OCI-LY7 (cell line): Measurements from ENCODE around the gene DYNLT4. TPM values are rescaled to one million over a fixed set of nuclear protein-coding genes. Genes with fewer than 3 reads are reported as not detected.
"Not testable (repeated sequence)": the region's sequence is repeated elsewhere in the genome, so short reads cannot be mapped to it uniquely, and the experiment has no call there.

ENCODE experiments used
- BruUV-seq: library from RNA; stranded (reverse); fragments of 400-500 nt; replicated peaks from 2 replicates; lab custom pipeline; 2021; lab: Mats Ljungman, UMichigan
- CTCF ChIA-PET: fragments of 300-600 bp; sonication (Branson Sonifier 250); formaldehyde crosslinking; loops from one replicate; lab custom pipeline; 2022; ENCODE audit warnings: antibody characterized with exemption; ENCODE audit not compliant: unreplicated experiment; lab: Charles Lee
- POLR2A ChIA-PET: fragments of 300-600 bp; sonication (Branson Sonifier 250); formaldehyde crosslinking; loops from one replicate; lab custom pipeline; 2022; ENCODE audit warnings: antibody characterized with exemption; lab: Charles Lee
- DNase-seq: peaks from one replicate; pipeline ENCODE4 v3.0.0-alpha.2; 2015; ENCODE audit warnings: low spot score
- H2AFZ ChIP-seq: fragments of 200-600 bp; sonication (generic), shearing (Covaris generic); 2 replicates; pipeline ENCODE4 v1.6.1; 2014; ENCODE audit warnings: mild to moderate bottlenecking, antibody characterized with exemption, low read length, moderate library complexity
- H3K27ac ChIP-seq: fragments of 200-600 bp; sonication (generic); 2 replicates; pipeline ENCODE4 v1.5.1; 2014; ENCODE audit warnings: mixed run types, low read depth, mild to moderate bottlenecking, moderate library complexity, low read length, inconsistent platforms; ENCODE audit not compliant: poor library complexity, severe bottlenecking
- H3K36me3 ChIP-seq: fragments of 200-600 bp; sonication (generic); 2 replicates; pipeline ENCODE4 v1.6.1; 2014; ENCODE audit warnings: mild to moderate bottlenecking, antibody characterized with exemption, low read length, moderate library complexity, mixed read lengths; ENCODE audit not compliant: insufficient read depth
- H3K4me1 ChIP-seq: fragments of 200-600 bp; sonication (generic); 2 replicates; pipeline ENCODE4 v1.5.1; 2014; ENCODE audit warnings: mild to moderate bottlenecking, low read length; ENCODE audit not compliant: insufficient read depth, poor library complexity, severe bottlenecking
- H3K4me2 ChIP-seq: fragments of 200-600 bp; sonication (generic); 2 replicates; pipeline ENCODE4 v1.6.1; 2014; ENCODE audit warnings: mild to moderate bottlenecking, low read length
- H3K4me3 ChIP-seq: fragments of 200-600 bp; sonication (generic); 2 replicates; pipeline ENCODE4 v1.5.1; 2014; ENCODE audit warnings: mild to moderate bottlenecking, low read depth, low read length; ENCODE audit not compliant: poor library complexity, severe bottlenecking
- H3K79me2 ChIP-seq: fragments of 200-600 bp; sonication (generic); 2 replicates; pipeline ENCODE4 v1.6.1; 2016; ENCODE audit warnings: low read depth, mild to moderate bottlenecking, low read length, moderate library complexity, mixed read lengths; ENCODE audit not compliant: insufficient read depth
- H3K9me2 ChIP-seq: fragments of 200-600 bp; sonication (generic); 2 replicates; pipeline ENCODE4 v1.6.1; 2016; ENCODE audit warnings: mild to moderate bottlenecking, low read length, mixed read lengths; ENCODE audit not compliant: insufficient read depth
- H3K9me3 ChIP-seq: fragments of 200-600 bp; sonication (generic); 2 replicates; pipeline ENCODE4 v1.6.1; 2014; ENCODE audit warnings: mild to moderate bottlenecking, mixed run types, low read length, mixed read lengths
- H4K20me1 ChIP-seq: fragments of 200-600 bp; sonication (generic); 2 replicates; pipeline ENCODE4 v1.6.1; 2014; ENCODE audit warnings: mild to moderate bottlenecking, antibody characterized with exemption, low read length, moderate library complexity, mixed read lengths; ENCODE audit not compliant: insufficient read depth
- EZH2phosphoT487 ChIP-seq: fragments of 200-600 bp; sonication (generic); IDR thresholded peaks from 2 replicates; pipeline ENCODE4 v1.6.1; 2018; ENCODE audit warnings: low read depth, borderline replicate concordance, mild to moderate bottlenecking, mixed run types, antibody characterized with exemption, low read length, moderate library complexity, mixed read lengths
- intact Hi-C: fragments of 100-400 bp; cut with micrococcal nuclease; formaldehyde crosslinking; loops from one replicate; pipeline ENCODE4 v1.10.0; 2022; ENCODE audit not compliant: unreplicated experiment
- total RNA-seq, 2 experiments: library from RNA; depleted of rRNA in 1 of 2; stranded (reverse); fragments of >200 nt in 1 of 2; shearing (Covaris generic) in 1 of 2; gene quantifications; 2 replicates each; pipeline ENCODE4 v1.2.3, GENCODE V29; 2014 to 2022
- TF ChIP-seq, protein P1 (sequence below): fragments of 200-600 bp; sonication (generic); conservative IDR thresholded peaks from 2 replicates; pipeline ENCODE4 v1.5.1; 2014; ENCODE audit warnings: mild to moderate bottlenecking, antibody characterized with exemption, low read length, moderate library complexity, mixed read lengths

The DYNLT4 gene
- total RNA-seq, 2 experiments from 2014 or later, result not detected

DNA sequence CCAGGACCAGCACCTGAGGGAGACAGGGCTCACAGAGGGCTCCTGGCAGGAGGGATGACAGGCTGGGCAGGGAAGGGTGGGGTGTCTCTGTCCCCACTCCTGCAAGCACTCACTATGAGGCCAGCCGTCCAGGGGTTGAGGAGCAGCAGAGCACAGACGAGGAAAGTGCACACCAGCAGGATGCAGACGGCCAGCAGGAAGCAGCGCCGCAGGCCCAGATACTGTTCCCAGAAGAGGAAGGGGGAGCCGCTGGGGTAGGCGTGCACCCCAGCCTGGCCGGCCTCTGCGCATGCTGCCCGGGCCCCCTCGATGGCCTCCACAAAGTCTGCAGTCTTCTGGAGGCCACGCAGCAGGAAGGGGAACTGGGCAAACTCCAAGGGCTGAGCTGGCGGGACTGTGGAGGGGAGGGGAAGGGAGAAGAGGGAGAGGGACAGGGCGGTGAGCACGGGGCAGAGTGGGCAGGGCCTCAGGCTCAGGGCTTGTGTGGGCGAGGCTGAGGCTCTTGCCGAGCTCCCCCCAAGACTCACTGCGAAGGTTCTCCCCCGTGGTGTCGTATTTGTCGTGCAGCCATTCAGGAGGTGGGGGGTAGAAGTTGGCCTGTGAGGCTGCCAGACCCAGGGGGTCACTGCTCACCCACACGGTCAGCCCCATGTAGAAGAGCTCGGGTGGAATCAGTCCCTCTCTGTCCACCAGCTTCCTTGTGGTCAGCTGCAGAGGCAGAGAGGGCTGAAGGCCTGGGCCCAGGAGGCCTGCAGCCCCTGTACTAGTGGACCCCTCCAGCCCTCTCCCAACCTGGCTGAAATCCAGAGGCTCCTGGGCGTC, 19.4 kb upstream of the DYNLT4 start:
- no peaks in the 10 kb centered on the region for H3K36me3 ChIP-seq
- no peaks in the 10 kb centered on the region for H3K9me3 ChIP-seq
- no peaks in the 10 kb centered on the region for H4K20me1 ChIP-seq
- BruUV-seq, result no TSS peak
- H3K4me3 ChIP-seq, result no peak overlapping the region
- H3K79me2 ChIP-seq, result no peaks in the 10 kb centered on the region
- ChIA-PET CTCF (interaction anchor here (0.6 kb wide), 1 partner anchor 477 kb away, joined by 7 read pairs; no protein-coding TSS in a partner anchor), POLR2A (interaction anchor here (0.5 to 1.1 kb wide), 6 partner anchors 9 to 1428 kb away, joined by 3 to 6 read pairs (median 4); no protein-coding TSS in a partner anchor)
- H3K9me2 ChIP-seq, result no peaks in the 10 kb centered on the region
- H3K4me1 ChIP-seq, result peaks cover 6% of the 10 kb centered on the region
- DNase-seq, result no peak
- no peak overlapping the region for H3K4me2 ChIP-seq
- intact Hi-C loops, result no loop called here
- H2AFZ ChIP-seq, result no peak overlapping the region
- TF ChIP-seq, protein P1, sequence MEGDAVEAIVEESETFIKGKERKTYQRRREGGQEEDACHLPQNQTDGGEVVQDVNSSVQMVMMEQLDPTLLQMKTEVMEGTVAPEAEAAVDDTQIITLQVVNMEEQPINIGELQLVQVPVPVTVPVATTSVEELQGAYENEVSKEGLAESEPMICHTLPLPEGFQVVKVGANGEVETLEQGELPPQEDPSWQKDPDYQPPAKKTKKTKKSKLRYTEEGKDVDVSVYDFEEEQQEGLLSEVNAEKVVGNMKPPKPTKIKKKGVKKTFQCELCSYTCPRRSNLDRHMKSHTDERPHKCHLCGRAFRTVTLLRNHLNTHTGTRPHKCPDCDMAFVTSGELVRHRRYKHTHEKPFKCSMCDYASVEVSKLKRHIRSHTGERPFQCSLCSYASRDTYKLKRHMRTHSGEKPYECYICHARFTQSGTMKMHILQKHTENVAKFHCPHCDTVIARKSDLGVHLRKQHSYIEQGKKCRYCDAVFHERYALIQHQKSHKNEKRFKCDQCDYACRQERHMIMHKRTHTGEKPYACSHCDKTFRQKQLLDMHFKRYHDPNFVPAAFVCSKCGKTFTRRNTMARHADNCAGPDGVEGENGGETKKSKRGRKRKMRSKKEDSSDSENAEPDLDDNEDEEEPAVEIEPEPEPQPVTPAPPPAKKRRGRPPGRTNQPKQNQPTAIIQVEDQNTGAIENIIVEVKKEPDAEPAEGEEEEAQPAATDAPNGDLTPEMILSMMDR, result no peak
- TF ChIP-seq EZH2phosphoT487, result no peak
- H3K27ac ChIP-seq, result no peak overlapping the region

DNA sequence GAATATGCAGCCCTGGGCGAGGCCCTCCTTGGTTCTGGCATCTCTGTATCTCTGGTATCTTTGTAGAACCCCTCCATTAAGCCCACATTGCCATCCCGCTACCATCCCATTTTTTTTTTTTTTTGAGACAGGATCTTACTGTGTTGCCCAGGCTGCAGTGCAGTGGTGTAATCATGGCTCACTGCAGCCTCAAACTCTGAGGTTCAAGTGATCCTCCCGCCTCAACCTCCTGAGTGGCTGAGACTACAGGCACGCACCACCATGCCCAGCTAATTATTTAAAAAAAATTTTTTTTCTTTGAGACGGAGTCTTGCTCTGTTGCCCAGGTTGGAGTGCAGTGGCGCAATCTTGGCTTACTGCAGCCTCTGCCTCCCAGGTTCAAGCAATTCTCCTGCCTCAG, 17.2 kb upstream of the DYNLT4 start:
- H3K4me2 ChIP-seq, H2AFZ ChIP-seq, POLR2A ChIA-PET, H3K4me3 ChIP-seq, H3K27ac ChIP-seq, intact Hi-C loops, BruUV-seq, H3K9me3 ChIP-seq, H4K20me1 ChIP-seq, H3K36me3 ChIP-seq, DNase-seq, CTCF ChIA-PET, H3K79me2 ChIP-seq, H3K9me2 ChIP-seq: not testable (repeated sequence)
- peaks cover 20% of the 10 kb centered on the region for H3K4me1 ChIP-seq

DNA sequence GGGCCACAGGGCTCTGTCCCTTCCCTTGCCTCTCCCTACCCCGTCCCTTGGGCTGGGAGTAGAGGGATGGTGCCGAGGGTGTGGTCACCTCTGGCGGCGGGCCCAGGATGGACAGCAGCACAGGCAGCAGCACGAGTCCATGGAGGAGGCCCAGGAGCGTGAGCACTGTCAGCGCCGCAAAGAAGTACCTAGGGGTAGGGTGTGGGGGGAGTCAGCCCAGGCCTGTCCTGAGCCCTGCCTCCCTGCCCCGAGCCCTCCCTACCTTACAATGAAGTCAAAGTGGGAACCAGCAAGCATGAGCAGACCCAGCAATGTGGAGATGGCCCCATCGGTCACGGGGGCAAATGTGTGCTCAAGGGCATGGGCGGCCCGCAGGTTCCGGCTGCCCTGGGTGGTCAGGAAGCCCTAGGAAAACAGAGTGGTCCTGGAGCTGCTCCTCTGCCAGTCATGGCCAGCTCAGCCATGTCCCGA, 15.9 kb upstream of the DYNLT4 start:
- no TSS peak for BruUV-seq
- H3K4me2 ChIP-seq, result no peak overlapping the region
- ChIA-PET CTCF (interaction anchor here (0.6 to 1.3 kb wide), 2 partner anchors 23 to 511 kb away, joined by 3 to 7 read pairs; partner anchors contain the start of gene PLK3), POLR2A (interaction anchor here (0.9 to 6.7 kb wide), 3 partner anchors 91 to 101 kb away, joined by 3 to 83 read pairs (median 4); no protein-coding TSS in a partner anchor)
- H3K4me3 ChIP-seq, result no peak overlapping the region
- no peaks in the 10 kb centered on the region for H3K79me2 ChIP-seq
- H3K4me1 ChIP-seq, result peaks cover 31% of the 10 kb centered on the region
- H3K27ac ChIP-seq, result no peak overlapping the region
- H2AFZ ChIP-seq, result no peak overlapping the region
- H3K36me3 ChIP-seq, result no peaks in the 10 kb centered on the region
- DNase-seq, result no peak
- H4K20me1 ChIP-seq, result no peaks in the 10 kb centered on the region
- intact Hi-C loops, result no loop called here
- no peaks in the 10 kb centered on the region for H3K9me3 ChIP-seq
- TF ChIP-seq, protein P1, result no peak
- no peak for TF ChIP-seq EZH2phosphoT487
- H3K9me2 ChIP-seq, result no peaks in the 10 kb centered on the region
